NOMO-1 treated with DMSO at 0.1 percent for 48 hours (cell line): Measurements from ENCODE around the gene KLHL22.
"Not testable (repeated sequence)": the region's sequence is repeated elsewhere in the genome, so short reads cannot be mapped to it uniquely, and the experiment has no call there.

ENCODE experiments used
- DNase-seq: peaks from one replicate; lab custom pipeline; 2025; ENCODE audit not compliant: unreplicated experiment; lab: John Stamatoyannopoulos, UW

The KLHL22 gene

DNA sequence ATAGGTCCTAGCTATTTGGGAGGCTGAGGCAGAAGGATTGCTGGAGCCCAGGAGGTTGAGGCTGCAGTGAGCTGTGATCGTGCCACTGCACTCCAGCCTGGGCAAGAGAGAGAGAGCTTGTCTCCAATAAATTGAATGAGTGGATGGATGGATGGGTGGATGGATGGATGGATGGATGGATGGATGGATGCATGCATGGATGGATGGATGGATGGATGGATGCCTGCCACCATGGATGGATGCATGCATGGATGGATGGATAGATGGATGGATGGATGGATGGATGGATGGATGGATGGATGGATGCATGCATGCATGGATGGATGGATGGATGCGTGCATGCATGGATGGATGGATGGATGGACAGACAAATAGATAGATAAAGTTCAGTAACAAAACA lies 25.1 kb downstream of the KLHL22 start:
- DNase-seq = not testable (repeated sequence)

DNA sequence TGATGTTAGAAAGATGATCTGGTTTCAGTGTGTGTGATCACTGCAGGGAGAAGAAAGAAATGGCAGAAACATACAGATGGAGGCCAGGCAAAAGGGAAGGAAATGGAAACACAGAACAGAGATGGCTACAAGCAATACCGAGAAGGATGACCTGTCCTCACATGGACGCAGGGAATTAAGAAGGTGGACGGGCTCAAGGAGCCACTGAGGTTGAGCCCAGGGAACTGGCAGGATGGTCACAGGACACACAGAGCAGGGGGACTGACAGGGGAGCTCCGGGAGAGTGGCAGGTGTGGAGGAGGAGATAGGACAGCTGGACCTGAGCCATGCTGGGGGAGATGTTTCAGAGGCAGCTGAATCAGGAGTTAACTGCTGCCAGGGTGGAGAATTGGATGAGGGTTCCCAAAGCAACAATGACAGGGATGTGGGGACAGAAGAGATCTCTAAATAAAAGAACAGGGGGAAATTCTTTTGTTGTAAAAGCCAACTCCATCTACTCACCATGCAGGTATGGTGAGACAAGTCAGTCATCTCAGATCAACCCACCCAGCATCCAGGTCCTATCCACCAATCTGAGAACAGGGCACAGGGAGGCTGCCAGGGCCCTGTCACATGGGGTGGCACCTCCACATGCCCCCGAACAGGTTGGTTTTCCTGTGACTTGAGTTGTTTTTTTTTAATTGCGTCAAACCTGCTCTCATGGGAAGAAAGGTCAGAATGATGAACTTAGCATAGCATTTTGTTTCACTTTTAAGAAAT lies 26.3 kb downstream of the KLHL22 start:
- no peak for DNase-seq

DNA sequence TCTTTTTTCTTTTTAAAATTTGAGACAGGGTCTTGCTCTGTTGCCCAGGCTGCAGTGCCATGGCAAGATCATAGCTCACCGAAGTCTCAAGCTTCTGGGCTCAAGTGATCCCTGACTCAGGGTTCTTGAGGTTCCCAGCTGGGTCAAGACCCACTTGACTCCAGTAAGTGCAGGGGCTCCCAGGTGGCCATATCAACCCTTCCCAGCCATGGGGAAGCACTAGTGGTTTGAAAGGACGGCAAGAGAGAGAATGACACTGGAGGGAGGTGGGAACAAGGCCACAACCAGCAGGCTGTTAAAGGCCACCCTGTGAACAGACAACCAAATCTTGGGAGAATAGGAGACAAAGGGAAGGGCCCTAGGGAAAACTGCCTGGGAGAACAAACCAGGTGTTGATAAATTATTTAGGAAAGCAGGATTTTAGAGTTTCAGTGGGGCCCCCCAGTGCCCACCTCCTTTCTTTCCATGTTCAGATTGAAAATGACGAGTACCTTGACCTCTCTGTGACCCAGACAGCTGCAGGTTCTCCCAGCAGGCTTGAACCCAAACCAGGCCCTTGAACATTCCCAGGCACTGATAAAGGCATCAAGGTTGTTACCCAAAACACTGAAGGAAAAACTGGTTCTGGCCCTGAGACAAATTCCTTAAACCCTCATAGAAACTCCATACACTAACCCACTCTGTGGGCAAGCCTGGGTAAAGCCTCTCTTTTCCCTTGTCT lies 28.8 kb downstream of the KLHL22 start:
- DNase-seq = no peak

DNA sequence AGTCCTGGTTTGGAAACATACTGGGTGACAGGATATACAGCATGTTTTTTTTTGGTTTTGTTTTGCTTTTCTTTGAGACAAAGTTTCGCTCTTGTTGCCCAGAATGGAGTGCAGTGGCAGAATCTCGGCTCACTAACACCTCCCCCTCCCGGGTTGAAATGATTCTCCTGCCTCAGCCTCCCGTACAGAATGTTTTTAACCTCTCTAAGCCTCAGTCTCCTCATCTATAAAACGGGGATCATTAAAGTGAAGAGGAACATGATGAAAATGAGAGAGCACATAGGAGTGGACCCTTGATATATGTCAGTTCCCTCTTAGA lies 29.9 kb downstream of the KLHL22 start:
- DNase-seq = no peak

DNA sequence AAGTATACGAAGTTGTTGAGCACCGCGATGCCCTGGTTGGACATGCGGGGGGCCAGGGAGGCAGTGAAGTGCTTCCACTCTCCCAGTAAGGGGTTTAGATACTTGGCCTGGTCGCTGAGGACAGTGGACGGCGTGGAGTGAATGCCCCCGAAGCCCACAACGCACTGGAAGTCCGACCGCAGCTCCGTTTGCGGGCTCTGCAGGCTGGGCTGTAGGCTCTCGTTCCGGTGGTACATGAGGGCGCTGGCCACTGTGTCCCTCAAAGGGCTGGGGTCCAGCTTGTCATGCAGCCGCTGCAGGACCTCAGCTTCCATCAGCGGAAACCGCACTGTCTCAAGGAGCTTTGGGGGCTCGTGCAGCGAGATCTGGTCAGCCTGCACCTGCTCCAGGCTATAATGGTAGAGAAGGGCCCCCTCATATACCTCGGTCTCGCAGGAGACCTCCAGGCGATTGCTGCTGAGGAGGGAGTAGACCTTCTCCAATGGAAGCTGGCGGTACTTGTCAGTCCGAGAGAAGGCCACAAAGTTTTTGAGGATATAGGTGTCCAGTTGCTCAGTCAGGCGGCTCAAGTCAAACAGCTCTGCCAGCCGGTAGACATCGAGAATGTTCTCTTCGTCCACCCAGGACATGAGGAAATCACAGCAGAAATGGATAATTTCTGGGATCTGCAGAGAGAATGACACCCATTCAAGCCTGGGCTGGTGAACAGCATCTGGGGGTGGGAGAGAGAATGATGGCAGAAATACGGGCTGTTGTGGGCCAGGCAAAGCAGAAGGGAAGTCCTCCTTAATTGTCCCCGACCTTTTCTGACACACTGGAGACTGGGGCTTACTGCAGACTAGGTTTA lies 30.5 kb downstream of the KLHL22 start:
- no peak for DNase-seq

DNA sequence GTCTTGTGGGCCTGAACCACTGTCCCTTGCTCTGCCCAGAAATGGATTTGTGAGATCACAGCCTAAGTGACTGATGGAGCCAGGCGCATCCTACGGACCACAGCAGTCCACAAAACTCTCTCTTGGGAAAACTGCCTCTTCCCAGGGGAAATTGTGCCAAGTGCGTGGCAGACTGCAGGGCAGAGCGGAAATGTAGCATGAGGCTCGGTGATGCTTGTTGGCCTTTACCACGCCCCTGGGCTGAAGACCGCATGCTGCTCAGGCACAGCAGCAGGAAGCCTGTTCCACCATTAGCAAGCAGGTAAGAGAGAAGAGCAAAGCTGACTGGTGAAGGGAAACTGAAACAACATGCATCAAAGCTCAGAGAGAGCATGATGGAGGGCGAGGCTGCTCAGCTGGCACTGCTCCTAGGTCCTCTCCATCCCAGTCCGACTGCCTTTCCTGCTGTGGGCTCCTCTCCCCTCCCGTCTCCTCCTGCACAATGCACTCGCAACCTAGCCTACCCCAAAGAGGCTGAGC lies 31.4 kb downstream of the KLHL22 start:
- no peak for DNase-seq

DNA sequence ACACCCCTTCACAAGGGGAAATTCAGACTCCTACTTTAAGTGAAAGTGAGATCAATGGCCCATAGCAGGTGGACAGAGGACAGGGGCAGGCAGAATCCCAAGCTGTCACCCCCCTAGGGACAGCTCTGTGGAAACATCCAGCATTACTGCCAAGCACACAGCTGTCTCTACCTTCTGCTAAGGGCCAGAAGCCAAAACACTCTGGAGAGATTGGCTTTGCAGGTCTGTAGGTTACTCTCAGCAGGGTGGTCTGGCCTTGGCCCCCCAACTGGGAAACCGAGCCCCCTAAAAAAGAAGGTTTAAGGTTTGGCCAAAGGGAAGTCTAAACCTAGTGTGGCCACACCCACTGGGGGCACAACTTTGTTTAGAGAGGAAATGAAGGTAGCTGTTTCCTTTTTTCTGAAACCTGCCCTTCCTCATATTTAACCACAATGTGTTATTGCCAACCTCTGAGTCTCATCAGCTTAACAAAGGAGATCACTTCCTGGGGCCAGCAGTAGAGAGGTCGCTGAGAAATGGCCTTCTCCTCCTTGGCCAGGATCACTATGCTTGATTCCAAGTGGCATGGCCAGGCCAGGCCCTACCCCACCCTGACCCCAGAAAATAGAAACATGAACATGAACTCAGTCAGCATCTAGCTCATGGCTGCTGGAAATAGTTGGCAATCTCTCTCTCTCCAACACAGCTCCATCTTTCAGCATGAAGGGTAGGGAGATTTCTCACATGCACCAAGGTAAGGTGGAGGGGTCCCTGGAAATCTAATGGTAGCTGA lies 32.1 kb downstream of the KLHL22 start:
- DNase-seq = peak; percentile 85

DNA sequence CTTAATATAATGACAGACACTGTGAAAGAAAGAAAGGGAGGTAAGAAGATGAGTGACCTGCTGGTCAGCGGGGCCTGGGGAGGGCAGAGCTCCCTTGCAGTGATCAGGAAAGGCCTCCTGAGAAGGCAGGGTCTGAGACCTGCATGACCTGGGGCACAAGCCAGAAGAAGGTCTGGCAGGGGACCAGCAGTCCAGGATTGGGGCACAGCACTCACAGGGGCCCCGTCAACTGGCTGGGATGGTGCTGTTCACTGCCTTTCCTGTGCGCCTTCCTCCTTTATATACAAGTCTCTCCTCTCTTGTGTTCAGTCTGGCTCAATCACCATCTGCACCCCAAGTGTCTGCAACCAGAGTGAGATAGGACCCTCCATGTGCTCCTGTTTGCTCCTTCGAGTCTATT lies 35.7 kb downstream of the KLHL22 start:
- no peak for DNase-seq

DNA sequence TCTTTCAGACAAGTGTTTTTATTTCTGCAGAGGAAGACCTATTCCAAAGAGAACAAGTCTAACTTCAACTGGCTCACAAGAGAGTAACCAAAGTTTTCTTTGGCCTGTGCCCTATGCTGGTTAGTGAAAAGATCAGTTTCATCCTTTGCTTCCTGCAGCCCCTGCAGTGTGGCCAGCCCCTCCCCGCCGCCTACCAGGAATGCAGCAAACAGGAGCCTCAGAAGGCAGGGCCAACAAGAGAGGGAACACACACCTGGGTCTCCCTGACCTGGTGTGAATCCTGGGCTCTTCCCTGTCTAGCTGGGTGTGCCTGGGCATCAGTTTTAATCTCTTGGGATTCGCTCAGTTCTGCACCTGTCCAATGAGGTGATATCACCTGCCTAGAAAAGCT lies 36.4 kb downstream of the KLHL22 start:
- no peak for DNase-seq

DNA sequence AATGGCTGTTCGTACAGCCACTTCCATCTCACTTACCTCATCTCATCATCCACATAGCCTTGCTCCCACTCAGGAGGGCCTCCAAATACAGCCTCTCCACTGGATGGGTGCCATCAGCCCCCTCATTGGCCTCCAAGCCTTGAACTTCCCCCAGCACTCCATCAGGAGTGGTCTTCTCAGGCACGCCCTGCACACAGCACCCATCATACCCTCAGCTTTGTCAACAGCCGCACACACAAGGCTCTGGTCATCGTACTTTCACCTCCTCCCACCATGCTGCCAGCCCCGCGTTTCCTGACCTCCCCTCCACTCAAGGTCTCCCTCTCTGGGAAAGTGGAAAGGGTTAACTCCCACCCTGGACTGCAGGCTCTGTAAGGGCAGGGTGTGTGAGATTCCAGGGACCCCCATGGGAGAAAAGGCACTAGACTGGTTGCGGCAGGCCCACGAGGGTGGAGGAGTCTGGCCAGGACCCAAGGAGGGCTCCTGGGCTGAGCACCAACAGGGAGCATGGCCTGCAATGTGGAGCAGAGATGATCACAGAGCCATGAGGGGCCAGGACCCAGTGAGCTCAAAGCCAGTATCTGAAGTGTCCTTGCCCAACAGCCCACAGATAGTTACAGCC lies 37.0 kb downstream of the KLHL22 start:
- no peak for DNase-seq

DNA sequence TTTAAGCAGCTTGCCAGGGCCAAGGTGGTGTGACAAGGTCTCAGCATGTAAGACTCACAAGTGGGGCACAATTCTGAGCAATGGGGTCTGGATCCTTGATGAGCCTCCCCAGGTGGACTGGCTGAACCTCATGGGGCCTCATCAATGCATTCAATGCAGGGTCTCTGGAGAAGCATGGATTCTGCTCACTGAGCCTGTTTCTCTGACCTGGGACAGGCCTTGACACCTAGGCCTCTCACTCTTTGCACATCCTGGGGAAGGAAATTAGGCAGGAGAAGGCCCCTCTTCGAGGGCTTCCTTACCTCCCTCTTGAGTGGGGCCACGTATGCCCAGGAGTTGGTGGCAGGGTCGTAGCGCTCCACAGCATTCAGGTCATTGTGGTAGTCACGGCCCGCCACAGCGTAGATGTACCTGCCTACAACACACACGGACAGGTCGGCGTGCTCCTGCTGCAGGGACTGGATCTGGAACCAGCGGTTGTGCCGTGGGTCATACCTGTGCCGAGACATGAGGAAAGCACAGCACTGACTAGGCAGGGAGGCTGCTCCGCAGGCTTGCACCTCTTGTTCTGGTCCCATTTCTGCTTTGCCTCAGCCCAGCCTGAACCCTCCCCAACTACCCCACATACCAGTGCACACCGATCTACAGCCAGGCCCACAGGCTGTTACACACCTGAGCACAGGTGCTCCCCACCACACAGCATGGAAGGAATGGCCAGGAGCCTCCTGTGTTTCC lies 37.9 kb downstream of the KLHL22 start:
- DNase-seq = no peak

DNA sequence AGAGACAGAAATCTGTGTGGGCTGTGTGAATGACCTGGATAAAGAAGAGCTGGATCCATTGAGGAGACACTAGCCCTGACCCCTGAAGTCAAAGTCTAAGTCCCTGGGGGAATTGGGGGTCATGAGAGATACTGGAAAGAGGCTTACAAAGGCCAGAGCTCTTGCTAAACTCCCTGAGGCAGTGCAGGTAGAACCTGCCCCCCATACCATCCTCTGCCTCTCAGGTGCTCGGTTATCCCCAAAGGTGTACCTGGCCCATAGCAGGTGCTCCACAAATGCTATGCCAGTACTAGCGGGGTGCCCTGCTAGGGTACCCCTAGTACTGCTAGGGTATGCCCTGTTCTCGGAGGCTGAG lies 38.9 kb downstream of the KLHL22 start:
- DNase-seq = no peak

DNA sequence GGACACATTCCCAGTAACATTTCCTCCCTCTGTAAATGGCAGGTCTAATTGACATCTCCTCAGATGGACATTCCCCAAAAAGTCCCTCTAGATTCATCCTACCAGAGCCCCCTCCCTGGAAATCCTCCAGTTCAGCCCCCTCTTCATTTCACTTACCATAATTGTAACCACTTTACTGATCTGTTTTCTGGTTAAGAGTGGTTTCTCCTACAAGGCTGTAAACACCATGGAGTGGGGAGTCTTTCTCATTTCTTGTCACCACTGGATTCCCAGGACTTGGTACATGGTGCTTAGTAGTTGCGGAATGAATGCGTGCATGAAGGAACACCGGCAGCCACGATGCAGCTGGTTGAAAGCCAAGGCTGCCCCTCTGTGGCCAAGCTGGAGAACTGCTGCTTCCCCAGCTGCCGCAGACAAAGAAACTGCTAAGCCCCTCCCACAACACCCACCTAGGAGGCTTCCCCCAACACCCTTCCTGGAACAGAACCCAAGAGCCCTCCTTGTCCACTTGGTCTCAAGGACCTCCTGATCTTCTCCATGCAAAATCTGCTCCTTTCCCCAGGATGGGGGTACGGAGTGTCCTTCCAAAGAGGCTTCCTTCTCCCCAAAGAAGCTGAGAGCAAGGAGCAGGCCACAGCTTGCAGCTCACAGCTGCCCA lies 39.4 kb downstream of the KLHL22 start:
- DNase-seq = peak; percentile 47

DNA sequence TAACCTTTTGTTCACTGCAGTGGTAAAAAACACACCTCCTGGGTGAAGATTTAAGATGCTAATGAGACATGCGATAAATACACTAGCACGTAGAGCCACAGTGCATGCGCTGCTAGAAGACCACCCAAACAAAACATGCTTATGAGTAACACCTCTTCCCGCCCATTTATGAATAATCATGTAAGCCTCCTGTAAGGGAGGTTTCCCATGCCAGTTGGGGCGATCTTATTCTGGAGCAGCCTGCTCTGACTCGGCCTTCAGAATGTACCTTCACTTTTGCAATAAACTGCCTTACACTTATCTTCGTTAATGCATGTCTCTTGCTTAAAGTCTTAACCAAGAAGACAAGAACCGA lies 39.9 kb downstream of the KLHL22 start:
- DNase-seq = no peak

DNA sequence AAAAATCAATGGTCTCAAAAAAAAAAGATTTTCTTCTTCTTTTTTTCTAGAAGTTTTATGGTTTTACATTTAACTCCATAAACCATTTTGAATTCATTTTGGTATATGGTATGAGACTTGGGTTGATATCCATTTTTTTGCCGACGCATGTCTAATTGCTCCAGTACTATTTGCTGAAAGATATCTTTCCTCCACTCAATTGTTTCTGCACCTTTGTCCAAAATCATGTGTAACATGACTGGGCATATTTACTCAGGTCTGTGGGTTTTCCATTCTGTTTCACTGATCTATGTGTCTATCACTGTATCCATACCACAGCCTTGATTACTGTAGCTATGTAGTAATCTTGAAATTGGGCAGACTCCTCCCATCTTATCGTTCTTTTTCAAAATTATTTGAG lies 42.4 kb downstream of the KLHL22 start:
- DNase-seq = no peak

DNA sequence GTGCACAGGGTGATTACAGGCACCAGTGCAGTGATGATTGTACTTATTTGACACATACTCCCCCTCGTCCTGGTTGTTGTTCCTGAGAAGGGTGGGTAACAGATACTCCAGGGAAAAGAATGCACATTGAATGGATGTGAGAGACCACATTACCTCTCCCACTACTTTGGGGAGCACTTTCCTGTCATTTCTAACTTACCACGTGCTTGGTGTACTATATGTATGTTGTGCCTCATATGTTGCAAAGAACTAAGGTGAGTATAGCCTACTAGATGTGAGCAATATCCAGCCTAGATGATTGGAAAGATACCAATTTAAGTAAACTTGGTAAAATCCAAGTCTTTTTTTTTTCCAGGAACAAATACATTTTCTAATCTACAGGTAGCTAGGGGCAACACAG lies 43.7 kb downstream of the KLHL22 start:
- no peak for DNase-seq

DNA sequence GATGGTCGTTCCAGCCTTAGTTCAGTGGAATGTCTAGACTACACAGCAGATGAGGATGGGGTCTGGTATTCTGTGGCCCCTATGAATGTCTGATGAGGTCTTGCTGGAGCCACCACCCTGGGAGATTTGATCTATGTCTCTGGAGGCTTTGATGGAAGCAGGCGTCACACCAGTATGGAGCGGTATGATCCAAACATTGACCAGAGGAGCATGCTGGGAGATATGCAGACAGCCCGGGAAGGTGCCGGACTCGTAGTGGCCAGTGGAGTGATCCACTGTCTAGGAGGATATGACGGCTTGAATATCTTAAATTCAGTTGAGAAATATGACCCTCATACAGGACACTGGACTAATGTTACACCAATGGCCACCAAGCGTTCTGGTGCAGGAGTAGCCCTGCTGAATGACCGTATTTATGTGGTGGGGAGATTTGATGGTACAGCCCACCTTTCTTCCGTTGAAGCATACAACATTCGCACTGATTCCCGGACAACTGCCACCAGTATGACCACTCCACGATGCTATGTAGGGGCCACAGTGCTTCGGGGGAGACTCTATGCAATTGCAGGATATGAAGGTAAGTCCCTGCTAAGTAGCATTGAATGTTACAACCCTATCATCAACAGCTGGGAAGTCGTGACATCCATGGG lies 44.3 kb downstream of the KLHL22 start:
- not testable (repeated sequence) for DNase-seq

DNA sequence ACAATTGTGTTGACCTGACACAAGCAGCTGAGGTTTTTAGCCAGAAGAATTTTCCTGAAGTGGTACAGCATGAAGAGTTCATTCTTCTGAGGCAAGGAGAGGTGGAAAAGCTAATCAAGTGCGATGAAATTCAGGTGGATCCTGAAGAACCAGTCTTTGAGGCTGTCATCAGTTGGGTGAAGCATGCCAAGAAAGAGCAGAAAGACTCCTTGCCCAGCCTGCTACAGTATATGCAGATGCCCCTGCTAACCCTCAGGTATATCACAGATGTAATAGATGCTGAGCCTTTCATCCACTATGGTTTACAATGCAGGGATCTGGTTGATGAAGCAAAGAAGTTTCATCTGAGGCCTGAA lies 45.1 kb downstream of the KLHL22 start:
- no peak for DNase-seq
